HCT116 (cell line): ENCODE data around the gene ZNF653. TPM values are rescaled to one million over a fixed set of nuclear protein-coding genes. Genes with fewer than 3 reads are reported as not detected.
"Not testable (repeated sequence)": the region's sequence is repeated elsewhere in the genome, so short reads cannot be mapped to it uniquely, and the experiment has no call there.

ENCODE experiments used
- ATAC-seq: fragments of 200-7000 bp; cut with Tn5 transposase; 2 replicates; pipeline ENCODE4 v1.9.1; 2020; ENCODE audit warnings: mild to moderate bottlenecking, moderate library complexity
- BruUV-seq: library from RNA; stranded (reverse); fragments of 400-500 nt; replicated peaks from 2 replicates; lab custom pipeline; 2021; lab: Mats Ljungman, UMichigan
- CTCF ChIA-PET: fragments of 300-600 bp; sonication (Branson Sonifier 250); formaldehyde crosslinking; loops from one replicate; lab custom pipeline; 2021; ENCODE audit warnings: antibody characterized with exemption; lab: Charles Lee
- POLR2A ChIA-PET: fragments of 300-600, 350-600 bp; sonication (Branson Sonifier 250); formaldehyde crosslinking; loops from one replicate; lab custom pipeline; 2021; ENCODE audit warnings: antibody characterized with exemption; lab: Charles Lee
- RAD21 ChIA-PET, 2 experiments: fragments of 300-600 bp; sonication (Branson Sonifier 250); formaldehyde crosslinking; loops; one replicate each; lab custom pipeline; 2023; ENCODE audit warnings: low total read pairs in 2 of 2; ENCODE audit not compliant: uncharacterized antibody in 2 of 2, unreplicated experiment in 2 of 2, low non-redundant PET in 1 of 2; lab: Charles Lee
- DNase-seq: peaks from one replicate; pipeline ENCODE4 v3.0.0-alpha.2; 2010; ENCODE audit warnings: low read depth, low spot score
- H2AFZ ChIP-seq: fragments of 200-600 bp; shearing (Covaris generic), sonication (generic); 2 replicates; pipeline ENCODE4 v1.6.1; 2017; ENCODE audit warnings: low read depth, mixed run types, mixed read lengths, antibody characterized with exemption, low read length; ENCODE audit not compliant: poor library complexity, severe bottlenecking
- H3K27ac ChIP-seq: 2 replicates; pipeline ENCODE4 v1.5.1; 2012; ENCODE audit warnings: low read depth, low read length
- H3K27me3 ChIP-seq: fragments of 200-600 bp; sonication (generic); 2 replicates; pipeline ENCODE4 v1.6.1; 2016; ENCODE audit warnings: mixed run types, low read length, mixed read lengths; ENCODE audit not compliant: insufficient read depth
- H3K36me3 ChIP-seq, 2 experiments: fragments of 200-500 bp in 1 of 2; fragments of 200-600 bp in 1 of 2; sonication (Bioruptor generic) in 1 of 2; sonication (generic) in 1 of 2; 2 replicates each; pipeline versions ENCODE4 v1.5.1 to v1.6.1; 2014 to 2016; ENCODE audit warnings: low read length in 2 of 2, inconsistent platforms in 1 of 2, mixed read lengths in 1 of 2, mixed run types in 1 of 2; ENCODE audit not compliant: insufficient read depth in 2 of 2, control insufficient read depth in 1 of 2
- H3K4me1 ChIP-seq, 2 experiments: fragments of 200-600 bp in 1 of 2; sonication (generic) in 1 of 2; 2 replicates each; pipeline versions ENCODE4 v1.5.1 to v1.6.1; 2012 to 2017; ENCODE audit warnings: low read length in 2 of 2, inconsistent platforms in 1 of 2, mild to moderate bottlenecking in 1 of 2, mixed read lengths in 1 of 2, mixed run types in 1 of 2, moderate library complexity in 1 of 2; ENCODE audit not compliant: insufficient read depth in 2 of 2, control insufficient read depth in 1 of 2
- H3K4me2 ChIP-seq: fragments of 200-600 bp; sonication (generic); 2 replicates; pipeline ENCODE4 v1.6.1; 2017; ENCODE audit warnings: mixed run types, low read length, mixed read lengths
- H3K4me3 ChIP-seq, 2 experiments: fragments of 200-600 bp in 1 of 2; sonication (generic) in 1 of 2; replicated peaks in 1 of 2; 2 replicates each; pipeline ENCODE4 v1.5.1; 2011 to 2016; ENCODE audit warnings: low read length in 2 of 2, control low read depth in 1 of 2, low read depth in 1 of 2, mild to moderate bottlenecking in 1 of 2, mixed read lengths in 1 of 2, mixed run types in 1 of 2
- H3K79me2 ChIP-seq: fragments of 200-600 bp; sonication (generic); 2 replicates; pipeline ENCODE4 v1.6.1; 2017; ENCODE audit warnings: mild to moderate bottlenecking, mixed run types, low read length, moderate library complexity, mixed read lengths; ENCODE audit not compliant: insufficient read depth
- H3K9ac ChIP-seq: fragments of 200-600 bp; sonication (generic); 2 replicates; pipeline ENCODE4 v1.6.1; 2016; ENCODE audit warnings: low read length, mixed read lengths
- H3K9me2 ChIP-seq: fragments of 200-600 bp; sonication (generic), shearing (Covaris generic); 2 replicates; pipeline ENCODE4 v1.6.1; 2017; ENCODE audit warnings: mixed run types, mild to moderate bottlenecking, moderate library complexity; ENCODE audit not compliant: insufficient read depth
- H3K9me3 ChIP-seq, 2 experiments: fragments of 200-500 bp in 1 of 2; fragments of 200-600 bp in 1 of 2; sonication (Bioruptor generic) in 1 of 2; sonication (generic) in 1 of 2; 2 replicates each; pipeline ENCODE4 v1.6.1; 2014 to 2017; ENCODE audit warnings: low read length in 2 of 2, mixed read lengths in 2 of 2, inconsistent platforms in 1 of 2, low read depth in 1 of 2, mild to moderate bottlenecking in 1 of 2, mixed run types in 1 of 2, moderate library complexity in 1 of 2; ENCODE audit not compliant: control insufficient read depth in 1 of 2, insufficient read depth in 1 of 2
- H4K20me1 ChIP-seq: fragments of 200-600 bp; sonication (generic), shearing (Covaris generic); 2 replicates; pipeline ENCODE4 v1.6.1; 2017; ENCODE audit warnings: mixed run types, mild to moderate bottlenecking, moderate library complexity; ENCODE audit not compliant: insufficient read depth
- EGR1 ChIP-seq: IDR thresholded peaks from 2 replicates; pipeline ENCODE4 v1.6.1; 2012; ENCODE audit warnings: low read depth
- ELF1 ChIP-seq: IDR thresholded peaks from 2 replicates; pipeline ENCODE4 v1.6.1; 2012; ENCODE audit warnings: low read depth, borderline replicate concordance
- RAD21 ChIP-seq: IDR thresholded peaks from 2 replicates; pipeline ENCODE4 v1.6.1; 2012; ENCODE audit warnings: low read depth, mild to moderate bottlenecking
- SP1 ChIP-seq: IDR thresholded peaks from 2 replicates; pipeline ENCODE4 v1.6.1; 2012; ENCODE audit warnings: low read depth
- TCF7L2 ChIP-seq: IDR thresholded peaks from 2 replicates; pipeline ENCODE4 v1.7.0; 2011; ENCODE audit warnings: borderline replicate concordance, inconsistent platforms; ENCODE audit not compliant: insufficient read depth, insufficient read length; ENCODE audit errors: extremely low read depth
- YY1 ChIP-seq: IDR thresholded peaks from 2 replicates; pipeline ENCODE4 v1.6.1; 2011; ENCODE audit warnings: low read length, low read depth, moderate library complexity, mild to moderate bottlenecking; ENCODE audit not compliant: insufficient replicate concordance; ENCODE audit errors: extremely low read depth
- ZFX ChIP-seq: fragments of 450-650 bp; IDR thresholded peaks from 2 replicates; pipeline ENCODE4 v1.6.1; 2017
- intact Hi-C: fragments of 100-400 bp; cut with micrococcal nuclease; formaldehyde crosslinking; loops from 2 replicates; pipeline ENCODE4 v1.10.0; 2022
- total RNA-seq: library from RNA; stranded (reverse); gene quantifications from one replicate; pipeline ENCODE4 v1.2.1, GENCODE V29; 2021; ENCODE audit not compliant: unreplicated experiment
- TF ChIP-seq, protein P1 (sequence below): IDR thresholded peaks from 2 replicates; pipeline ENCODE4 v1.6.1; 2012; ENCODE audit warnings: low read depth
- TF ChIP-seq, protein P2 (sequence below): IDR thresholded peaks from 2 replicates; pipeline ENCODE4 v1.6.1; 2012

Gene ZNF653
- total RNA-seq, 1 experiment from 2014 or later, result 16.1 TPM

DNA sequence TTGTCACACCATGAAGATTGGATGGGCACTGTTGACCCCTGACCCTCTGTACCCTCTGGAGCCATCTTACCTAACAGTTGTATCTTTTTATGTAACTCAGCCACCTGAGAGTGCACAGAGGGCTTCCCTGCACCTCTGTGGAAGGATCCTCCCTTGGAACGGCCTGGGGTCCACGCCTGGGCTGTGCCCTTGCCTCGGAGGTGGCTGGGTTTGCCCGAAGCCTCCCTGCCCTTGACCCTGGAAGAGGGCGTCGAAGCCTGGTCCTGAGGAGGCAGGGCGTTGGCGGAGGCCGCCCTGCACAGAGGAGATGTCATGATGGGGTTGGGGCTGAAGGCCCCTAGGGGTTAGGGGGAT lies 71.0 kb downstream of the ZNF653 start:
- CTCF ChIA-PET, result interaction anchor here (0.7 to 1.6 kb wide), 10 partner anchors 9 to 185 kb away, joined by 3 to 48 read pairs (median 5); partner anchors contain the start of genes ELOF1, EPOR, RGL3 and SWSAP1
- peaks cover 30% of the 10 kb centered on the region for H3K79me2 ChIP-seq
- peak overlapping the region; percentile 54 for H3K9ac ChIP-seq
- H3K4me2 ChIP-seq, result peak overlapping the region; percentile 98
- no peaks in the 10 kb centered on the region for H3K27me3 ChIP-seq
- TF ChIP-seq EGR1 (no peak), ELF1 (no peak), TCF7L2 (no peak), SP1 (no peak), YY1 (no peak), ZFX (no peak), RAD21 (no peak)
- TF ChIP-seq, protein P1, sequence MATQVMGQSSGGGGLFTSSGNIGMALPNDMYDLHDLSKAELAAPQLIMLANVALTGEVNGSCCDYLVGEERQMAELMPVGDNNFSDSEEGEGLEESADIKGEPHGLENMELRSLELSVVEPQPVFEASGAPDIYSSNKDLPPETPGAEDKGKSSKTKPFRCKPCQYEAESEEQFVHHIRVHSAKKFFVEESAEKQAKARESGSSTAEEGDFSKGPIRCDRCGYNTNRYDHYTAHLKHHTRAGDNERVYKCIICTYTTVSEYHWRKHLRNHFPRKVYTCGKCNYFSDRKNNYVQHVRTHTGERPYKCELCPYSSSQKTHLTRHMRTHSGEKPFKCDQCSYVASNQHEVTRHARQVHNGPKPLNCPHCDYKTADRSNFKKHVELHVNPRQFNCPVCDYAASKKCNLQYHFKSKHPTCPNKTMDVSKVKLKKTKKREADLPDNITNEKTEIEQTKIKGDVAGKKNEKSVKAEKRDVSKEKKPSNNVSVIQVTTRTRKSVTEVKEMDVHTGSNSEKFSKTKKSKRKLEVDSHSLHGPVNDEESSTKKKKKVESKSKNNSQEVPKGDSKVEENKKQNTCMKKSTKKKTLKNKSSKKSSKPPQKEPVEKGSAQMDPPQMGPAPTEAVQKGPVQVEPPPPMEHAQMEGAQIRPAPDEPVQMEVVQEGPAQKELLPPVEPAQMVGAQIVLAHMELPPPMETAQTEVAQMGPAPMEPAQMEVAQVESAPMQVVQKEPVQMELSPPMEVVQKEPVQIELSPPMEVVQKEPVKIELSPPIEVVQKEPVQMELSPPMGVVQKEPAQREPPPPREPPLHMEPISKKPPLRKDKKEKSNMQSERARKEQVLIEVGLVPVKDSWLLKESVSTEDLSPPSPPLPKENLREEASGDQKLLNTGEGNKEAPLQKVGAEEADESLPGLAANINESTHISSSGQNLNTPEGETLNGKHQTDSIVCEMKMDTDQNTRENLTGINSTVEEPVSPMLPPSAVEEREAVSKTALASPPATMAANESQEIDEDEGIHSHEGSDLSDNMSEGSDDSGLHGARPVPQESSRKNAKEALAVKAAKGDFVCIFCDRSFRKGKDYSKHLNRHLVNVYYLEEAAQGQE, result no peak
- TF ChIP-seq, protein P2, sequence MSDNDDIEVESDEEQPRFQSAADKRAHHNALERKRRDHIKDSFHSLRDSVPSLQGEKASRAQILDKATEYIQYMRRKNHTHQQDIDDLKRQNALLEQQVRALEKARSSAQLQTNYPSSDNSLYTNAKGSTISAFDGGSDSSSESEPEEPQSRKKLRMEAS, result no peak
- TF ChIP-seq, all 23 proteins: peak for 0
- Histone ChIP-seq H3K36me3 (peaks cover 15 to 16% of the 10 kb centered on the region in 2 experiments; a peak in 3 of 4 replicates), H3K4me3 (peak overlapping the region; percentile 38 to 98), H3K27ac (peak overlapping the region; percentile 47; the same call in 1 of the 2 replicates), H3K4me1 (peaks cover 11 to 17% of the 10 kb centered on the region in 2 experiments), H3K9me2 (no peaks in the 10 kb centered on the region), H2AFZ (peak overlapping the region; percentile 86), H4K20me1 (no peaks in the 10 kb centered on the region), H3K9me3 (no peaks in the 10 kb centered on the region)
- BruUV-seq, result no TSS peak
- peak; percentile 22 for ATAC-seq
- intact Hi-C loops, result loop anchor here (1.0 to 5.0 kb wide), 2 partner anchors 53 to 142 kb away; no protein-coding TSS in a partner anchor
- RAD21 ChIA-PET, result interaction anchor here in 1 of 2 experiments (1.4 kb wide), 1 partner anchor 53 kb away, joined by 3 read pairs; no protein-coding TSS in a partner anchor
- POLR2A ChIA-PET, result interaction anchor here (1.0 to 1.4 kb wide), 4 partner anchors 16 to 60 kb away, joined by 3 to 9 read pairs (median 5); partner anchors contain the start of gene EPOR
- DNase-seq, result no peak

DNA sequence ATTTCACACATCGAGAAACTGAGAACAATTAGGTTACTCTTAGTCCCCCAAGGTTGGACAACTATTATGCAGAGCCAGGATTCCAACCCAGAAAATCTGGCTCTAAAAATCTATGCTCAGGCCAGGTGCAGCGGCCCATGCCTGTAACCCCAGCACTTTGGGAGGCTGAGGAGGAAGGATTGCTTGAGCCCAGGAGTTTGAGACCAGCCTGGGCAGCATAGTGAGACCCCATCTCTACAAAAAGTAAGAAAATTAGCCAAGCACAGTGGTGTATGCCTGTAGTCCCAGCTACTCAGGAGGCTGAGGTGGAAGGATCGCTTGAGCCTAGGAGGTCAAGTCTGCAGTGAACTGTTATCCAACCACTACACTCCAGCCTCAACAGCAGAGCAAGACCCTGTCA lies 72.1 kb downstream of the ZNF653 start:
- DNase-seq, intact Hi-C loops, H3K27me3 ChIP-seq, H3K27ac ChIP-seq, POLR2A ChIA-PET, H3K4me3 ChIP-seq, H3K9me2 ChIP-seq, H3K9me3 ChIP-seq, H3K4me2 ChIP-seq, H2AFZ ChIP-seq, H3K9ac ChIP-seq, CTCF ChIA-PET, BruUV-seq, RAD21 ChIA-PET, H4K20me1 ChIP-seq, ATAC-seq: not testable (repeated sequence)
- H3K79me2 ChIP-seq, result peaks cover 30% of the 10 kb centered on the region
- H3K4me1 ChIP-seq, result peaks cover 11 to 17% of the 10 kb centered on the region in 2 experiments
- peaks cover 9 to 16% of the 10 kb centered on the region in 2 experiments; a peak in 3 of 4 replicates for H3K36me3 ChIP-seq
